ENCODE measurements around the gene ZNF783.

- TF ChIP-seq CTCF (IDR thresholded peaks at IDR 0.05) (no peak), NR3C1 (IDR thresholded peaks at IDR 0.05) (no peak), CHD2 (IDR thresholded peaks at IDR 0.05; ENCODE audit: low read length, partially characterized antibody) (no peak), ZSCAN20 (CRISPR knock-in tag; IDR thresholded peaks at IDR 0.05) (no peak)
Measured at GRCh38 chr7:149310990-149311573, 49.1 kb downstream of the ZNF783 start.
